Bronchial epithelial cell (primary cell): ENCODE measurements around the gene OR13C3. TPM values are rescaled to one million over a fixed set of nuclear protein-coding genes. Genes with fewer than 3 reads are reported as not detected.
A peak's percentile ranks its signal among the peaks of the same experiment; 100 is the strongest.
"Not testable (repeated sequence)": the region's sequence is repeated elsewhere in the genome, so short reads cannot be mapped to it uniquely, and the experiment has no call there.

Source experiments
- DNase-seq: peaks from one replicate; pipeline ENCODE4 v3.0.0-alpha.2; 2010; ENCODE audit warnings: low read depth
- FAIRE-seq: peaks from 2 replicates; lab custom pipeline; 2011; peaks lifted over from hg19 to GRCh38; lab: Jason Lieb, UNC
- H3K27me3 ChIP-seq: 2 replicates; pipeline ENCODE4 v1.5.1; 2011; ENCODE audit warnings: low read length; ENCODE audit not compliant: control insufficient read depth, insufficient read depth
- H3K36me3 ChIP-seq: 2 replicates; pipeline ENCODE4 v1.5.1; 2011; ENCODE audit warnings: low read length; ENCODE audit not compliant: control insufficient read depth, insufficient read depth
- H3K4me3 ChIP-seq: 2 replicates; pipeline ENCODE4 v1.5.1; 2011; ENCODE audit warnings: mild to moderate bottlenecking, low read depth, low read length, control low read depth
- total RNA-seq: library from RNA; depleted of rRNA; stranded (reverse); fragments of >200 nt; gene quantifications from 2 replicates; pipeline ENCODE4 v1.2.1, GENCODE V29; 2014
- TF ChIP-seq, protein P1 (sequence below): IDR thresholded peaks from 2 replicates; pipeline ENCODE4 v1.5.1; 2011; ENCODE audit warnings: mild to moderate bottlenecking, moderate library complexity, low read length, control low read depth, inconsistent platforms; ENCODE audit not compliant: insufficient read depth, severe bottlenecking

Gene OR13C3
- total RNA-seq, 1 donor from 2014 or later: not detected

DNA sequence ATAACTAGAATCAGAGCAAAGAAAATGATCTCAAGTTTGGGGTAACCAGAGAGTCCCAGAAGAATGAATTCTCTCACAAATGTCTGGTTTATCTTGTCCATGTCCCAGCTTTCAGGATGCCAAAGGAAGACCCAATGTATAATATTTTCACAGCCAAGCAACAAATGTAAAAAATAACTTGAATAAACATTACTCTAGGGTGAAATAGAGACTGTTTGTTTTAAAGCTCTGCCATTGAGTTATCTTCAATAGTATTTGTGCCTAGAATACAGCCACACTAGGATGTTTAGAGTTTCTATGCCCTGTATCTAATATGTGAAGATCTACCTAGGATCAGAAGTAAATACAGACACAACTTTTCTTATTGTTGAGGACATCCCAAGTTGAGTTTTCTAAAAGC, 9.5 kb downstream of the OR13C3 start, which contains the start of gene OR13C4:
TSS of gene OR13C4 (minus strand) at position 101 of the 400 bp plus-strand sequence. CDS start at position 101, 0 bp downstream.
- Histone ChIP-seq H3K4me3 (no peak within 1 kb of the TSS), H3K27me3 (no peaks in the 10 kb centered on the region), H3K36me3 (no peaks in the 10 kb centered on the region)
- DNase-seq: no peak
- no peak for FAIRE-seq
- TF ChIP-seq, protein P1, sequence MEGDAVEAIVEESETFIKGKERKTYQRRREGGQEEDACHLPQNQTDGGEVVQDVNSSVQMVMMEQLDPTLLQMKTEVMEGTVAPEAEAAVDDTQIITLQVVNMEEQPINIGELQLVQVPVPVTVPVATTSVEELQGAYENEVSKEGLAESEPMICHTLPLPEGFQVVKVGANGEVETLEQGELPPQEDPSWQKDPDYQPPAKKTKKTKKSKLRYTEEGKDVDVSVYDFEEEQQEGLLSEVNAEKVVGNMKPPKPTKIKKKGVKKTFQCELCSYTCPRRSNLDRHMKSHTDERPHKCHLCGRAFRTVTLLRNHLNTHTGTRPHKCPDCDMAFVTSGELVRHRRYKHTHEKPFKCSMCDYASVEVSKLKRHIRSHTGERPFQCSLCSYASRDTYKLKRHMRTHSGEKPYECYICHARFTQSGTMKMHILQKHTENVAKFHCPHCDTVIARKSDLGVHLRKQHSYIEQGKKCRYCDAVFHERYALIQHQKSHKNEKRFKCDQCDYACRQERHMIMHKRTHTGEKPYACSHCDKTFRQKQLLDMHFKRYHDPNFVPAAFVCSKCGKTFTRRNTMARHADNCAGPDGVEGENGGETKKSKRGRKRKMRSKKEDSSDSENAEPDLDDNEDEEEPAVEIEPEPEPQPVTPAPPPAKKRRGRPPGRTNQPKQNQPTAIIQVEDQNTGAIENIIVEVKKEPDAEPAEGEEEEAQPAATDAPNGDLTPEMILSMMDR: no peak

DNA sequence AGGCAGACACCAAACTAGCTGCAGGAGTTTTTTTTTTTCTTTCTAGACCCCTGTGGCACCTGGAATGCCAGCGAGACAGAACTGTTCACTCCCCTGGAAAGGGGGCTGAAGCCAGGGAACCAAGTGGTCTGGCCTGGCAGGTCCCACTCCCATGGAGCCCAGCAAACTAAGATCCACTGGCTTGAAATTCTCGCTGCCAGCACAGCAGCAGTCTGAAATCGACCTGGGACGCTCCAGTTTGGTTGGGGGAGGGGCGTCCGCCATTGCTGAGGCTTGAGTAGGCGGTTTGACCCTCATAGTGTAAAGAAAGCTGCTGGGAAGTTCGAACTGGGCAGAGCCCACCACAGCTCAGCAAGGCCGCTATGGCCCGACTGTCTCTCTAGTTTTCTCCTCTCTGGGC, 16.4 kb downstream of the OR13C3 start:
- not testable (repeated sequence) for H3K36me3 ChIP-seq, FAIRE-seq

GRCh38 chr9:104514901-104515300, 21.8 kb downstream of the OR13C3 start:
- Histone ChIP-seq H3K36me3 (no peaks in the 10 kb centered on the region), H3K4me3 (no peak overlapping the region), H3K27me3 (no peaks in the 10 kb centered on the region)
- FAIRE-seq (no peak), DNase-seq (no peak)
- TF ChIP-seq, protein P1: no peak

More for the DNA sequence above, 16.4 kb downstream of the OR13C3 start:
- not testable (repeated sequence) for DNase-seq, H3K27me3 ChIP-seq, H3K4me3 ChIP-seq

DNA sequence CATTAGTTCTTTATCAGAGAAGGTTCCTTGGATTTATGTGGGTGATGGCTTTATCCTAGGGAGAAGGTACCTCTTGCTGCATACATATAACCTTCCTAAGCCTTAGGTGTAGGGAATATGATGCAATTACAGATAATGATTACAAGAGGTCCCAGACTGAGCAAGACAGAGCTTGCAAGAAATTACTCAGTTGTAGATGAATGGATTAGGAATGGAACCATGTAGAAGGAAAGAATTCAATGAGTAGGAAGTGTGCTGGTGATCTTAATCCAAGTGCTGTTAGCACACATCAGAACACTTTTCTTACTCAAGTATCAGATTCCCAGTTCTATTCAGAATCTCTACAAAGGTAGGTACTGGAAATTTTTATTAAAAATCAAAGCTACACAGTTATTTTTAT, 30.1 kb downstream of the OR13C3 start:
- DNase-seq (peak; percentile 96), FAIRE-seq (no peak)
- TF ChIP-seq, protein P1: no peak
- Histone ChIP-seq H3K27me3 (no peaks in the 10 kb centered on the region), H3K36me3 (no peaks in the 10 kb centered on the region), H3K4me3 (no peak overlapping the region)

DNA sequence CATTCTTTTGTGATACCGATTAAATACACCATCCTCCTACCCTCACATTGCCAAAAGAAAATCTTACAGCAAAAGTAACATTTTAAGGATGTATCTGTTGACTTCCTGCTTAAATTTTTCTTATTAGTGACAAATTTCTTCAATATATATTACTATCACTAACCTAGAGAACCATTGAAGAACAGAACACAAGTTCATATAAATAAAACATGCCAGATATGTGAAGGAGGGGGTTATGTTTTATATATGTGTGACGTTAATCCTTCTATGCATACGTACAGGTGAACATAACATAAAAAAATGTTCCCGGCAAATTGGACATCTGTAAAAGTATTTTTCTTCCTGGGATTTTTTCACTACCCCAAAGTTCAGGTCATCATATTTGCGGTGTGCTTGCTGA, 32.7 kb downstream of the OR13C3 start, which contains the start of gene OR13F1:
TSS of gene OR13F1 (plus strand) at position 301 of the 400 bp plus-strand sequence. CDS start at position 301, 0 bp downstream.
- TF ChIP-seq, protein P1: no peak
- no peaks in the 10 kb centered on the region for H3K36me3 ChIP-seq
- no peaks in the 10 kb centered on the region for H3K27me3 ChIP-seq
- no peak within 1 kb of the TSS for H3K4me3 ChIP-seq
- DNase-seq (no peak), FAIRE-seq (no peak)

DNA sequence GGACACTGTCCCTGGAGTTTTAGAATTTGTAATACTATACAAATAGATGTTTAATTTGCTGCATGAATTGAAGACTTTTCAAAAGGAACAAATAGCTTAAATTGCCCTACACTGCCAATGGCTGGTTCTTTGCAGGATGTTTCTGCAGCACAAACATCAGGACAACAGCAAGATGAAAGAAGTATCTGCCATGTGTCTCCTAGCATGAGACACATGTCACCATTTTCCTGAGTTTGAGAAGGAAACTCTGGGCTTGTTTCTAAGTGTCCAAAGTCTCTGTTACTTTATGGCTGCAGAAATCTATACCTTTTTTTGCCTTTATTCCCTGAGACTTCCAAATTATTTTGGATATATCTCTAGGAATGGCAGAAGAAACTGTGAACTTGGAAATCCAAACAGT, 33.2 kb downstream of the OR13C3 start:
- no peak for FAIRE-seq

More for the DNA sequence above, 33.2 kb downstream of the OR13C3 start:
- H3K4me3 ChIP-seq: no peak overlapping the region
- DNase-seq: no peak
- H3K36me3 ChIP-seq: no peaks in the 10 kb centered on the region
- H3K27me3 ChIP-seq: no peaks in the 10 kb centered on the region
- TF ChIP-seq, protein P1: no peak
